Activated T-cell treated with anti-CD3 and anti-CD28 coated beads, Interleukin-2, amount 50 U/mL, for 4 hours (primary cell): ENCODE measurements around the gene SLC34A3. TPM values are rescaled to one million over a fixed set of nuclear protein-coding genes. Genes with fewer than 3 reads are reported as not detected.

Source experiments
- ATAC-seq, 2 donors: fragments of 200-7000 bp; cut with Tn5 transposase; one replicate each; pipeline ENCODE4 v1.10.0; 2021
- DNase-seq: peaks from one replicate; pipeline ENCODE4 v3.0.0-alpha.2; 2020
- H3K27me3 Mint-ChIP-seq: one replicate; pipeline ENCODE4 v1.8.0; 2021; ENCODE audit warnings: low read depth, mixed read lengths
- H3K36me3 Mint-ChIP-seq: one replicate; pipeline ENCODE4 v1.8.0; 2022; ENCODE audit warnings: mixed read lengths; ENCODE audit not compliant: insufficient read depth
- H3K4me1 Mint-ChIP-seq: one replicate; pipeline ENCODE4 v1.8.0; 2021; ENCODE audit warnings: low read depth, mixed read lengths
- H3K4me3 Mint-ChIP-seq: one replicate; pipeline ENCODE4 v1.8.0; 2021; ENCODE audit warnings: mild to moderate bottlenecking, moderate library complexity, mixed read lengths
- H3K9me3 Mint-ChIP-seq: one replicate; pipeline ENCODE4 v1.8.0; 2021; ENCODE audit warnings: mixed read lengths
- total RNA-seq, 3 donors: library from RNA; stranded (reverse); gene quantifications; one replicate each; pipeline ENCODE4 v1.2.1, GENCODE V29; 2021

The SLC34A3 gene
- total RNA-seq, 3 donors from 2014 or later, result not detected

DNA sequence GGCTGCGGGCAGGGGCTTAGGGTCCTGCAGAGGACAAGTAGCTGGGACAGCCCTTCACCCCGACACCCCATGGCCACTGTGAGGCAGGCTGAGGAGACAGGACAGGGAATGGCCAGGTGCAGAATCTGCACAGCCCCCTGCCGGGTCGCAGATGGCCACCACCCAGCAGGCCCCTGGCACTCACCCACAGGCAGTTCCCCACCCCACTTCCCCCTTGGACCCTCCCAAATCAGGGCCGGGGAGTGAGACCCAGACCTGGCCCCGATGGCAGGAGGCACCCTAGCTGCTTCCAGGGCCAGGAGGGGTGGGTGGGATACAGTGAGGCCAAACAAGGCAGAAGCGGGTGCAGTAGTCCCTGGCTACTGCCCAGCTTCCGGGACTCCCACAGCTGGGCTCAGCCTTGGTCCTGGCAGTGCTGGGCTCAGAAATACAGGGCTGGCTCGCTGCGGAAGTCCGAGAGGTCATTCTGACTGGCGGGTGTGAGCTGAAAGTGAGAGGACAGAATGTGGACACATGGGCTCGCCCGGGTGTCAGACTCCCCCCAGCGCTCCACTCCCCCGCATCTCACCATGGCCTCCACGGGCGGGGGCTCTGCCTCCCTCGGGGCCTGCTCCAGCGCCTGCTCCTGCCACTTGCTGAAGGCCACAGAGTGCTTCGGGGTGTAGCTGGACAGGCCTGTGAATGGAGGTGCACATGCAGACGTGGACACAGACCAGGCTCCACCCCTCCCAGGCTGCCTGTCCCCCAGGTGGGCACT is 38.8 kb upstream of the SLC34A3 start:
- peaks cover 4% of the 10 kb centered on the region for H3K36me3 Mint-ChIP-seq
- H3K27me3 Mint-ChIP-seq, result no peaks in the 10 kb centered on the region
- no peak for DNase-seq
- no peak overlapping the region for H3K4me3 Mint-ChIP-seq
- peaks cover 23% of the 10 kb centered on the region for H3K4me1 Mint-ChIP-seq
- H3K9me3 Mint-ChIP-seq, result no peaks in the 10 kb centered on the region
- no peak for ATAC-seq

DNA sequence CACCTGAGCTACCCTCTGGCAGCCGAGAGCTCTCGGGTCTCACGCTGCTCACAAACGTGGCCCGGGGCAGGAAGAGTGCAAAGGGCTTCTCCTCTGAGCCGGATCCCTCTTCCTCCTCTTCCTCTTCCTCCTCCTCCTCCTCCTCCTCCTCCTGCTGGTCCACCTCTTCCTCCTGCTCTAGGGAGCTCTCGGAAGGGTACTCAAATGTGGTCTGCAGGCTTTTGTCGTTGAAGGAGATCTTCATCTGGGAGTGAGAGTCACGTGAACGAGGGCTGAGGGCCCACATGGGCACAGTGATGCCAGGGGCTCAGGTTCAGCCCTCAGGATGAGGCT is 38.3 kb upstream of the SLC34A3 start:
- Mint-ChIP-seq H3K9me3 (no peaks in the 10 kb centered on the region), H3K27me3 (no peaks in the 10 kb centered on the region), H3K4me1 (peaks cover 18% of the 10 kb centered on the region), H3K36me3 (peaks cover 4% of the 10 kb centered on the region), H3K4me3 (no peak overlapping the region)
- DNase-seq, result no peak
- no peak for ATAC-seq

DNA sequence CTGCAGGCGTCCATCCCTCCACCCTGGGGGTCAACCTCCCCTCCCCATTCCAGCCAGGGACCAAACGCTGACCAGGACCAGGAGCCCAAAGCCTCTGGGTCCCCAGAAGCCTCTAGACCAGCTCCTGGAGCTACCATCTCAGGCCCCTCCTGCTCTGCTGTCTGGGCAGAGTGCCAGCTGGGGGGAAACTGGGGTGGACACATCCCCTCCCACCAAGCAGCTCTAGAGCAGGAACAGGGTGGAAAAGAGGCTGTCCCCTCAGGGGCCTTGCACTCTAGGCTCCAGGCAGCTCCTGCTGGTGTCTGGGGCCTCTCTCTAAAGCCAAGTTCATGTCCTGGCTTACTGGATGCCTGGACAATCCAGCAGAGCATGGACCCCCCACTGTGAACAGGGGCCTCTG is 37.8 kb upstream of the SLC34A3 start:
- Mint-ChIP-seq H3K27me3 (no peaks in the 10 kb centered on the region), H3K36me3 (peaks cover 4% of the 10 kb centered on the region), H3K4me3 (no peak overlapping the region), H3K4me1 (peaks cover 15% of the 10 kb centered on the region), H3K9me3 (no peaks in the 10 kb centered on the region)
- DNase-seq, result no peak
- no peak for ATAC-seq

DNA sequence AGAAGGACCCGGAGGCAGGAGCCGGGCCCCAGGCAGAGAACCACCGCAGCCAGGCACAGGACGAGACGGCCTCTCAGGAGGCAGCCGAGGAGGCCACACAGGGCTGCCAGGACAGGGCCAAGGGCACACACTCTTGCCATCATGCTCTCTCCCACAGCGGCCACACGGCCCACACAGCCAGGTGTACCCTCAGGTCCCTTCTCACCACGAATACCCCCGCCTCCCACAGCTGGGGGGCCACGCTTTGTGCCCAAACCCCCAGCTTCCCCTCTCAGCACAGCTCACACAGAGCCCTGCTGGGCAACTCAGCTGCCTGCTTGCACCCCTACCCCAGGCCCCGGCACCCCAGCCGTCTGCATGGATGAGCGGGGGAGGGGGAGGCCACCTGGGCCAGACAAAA is 36.9 kb upstream of the SLC34A3 start:
- no peaks in the 10 kb centered on the region for H3K9me3 Mint-ChIP-seq
- DNase-seq (no peak), ATAC-seq (no peak)
- no peaks in the 10 kb centered on the region for H3K27me3 Mint-ChIP-seq
- H3K4me1 Mint-ChIP-seq, result peaks cover 14% of the 10 kb centered on the region
- no peak overlapping the region for H3K4me3 Mint-ChIP-seq
- peaks cover 4% of the 10 kb centered on the region for H3K36me3 Mint-ChIP-seq

DNA sequence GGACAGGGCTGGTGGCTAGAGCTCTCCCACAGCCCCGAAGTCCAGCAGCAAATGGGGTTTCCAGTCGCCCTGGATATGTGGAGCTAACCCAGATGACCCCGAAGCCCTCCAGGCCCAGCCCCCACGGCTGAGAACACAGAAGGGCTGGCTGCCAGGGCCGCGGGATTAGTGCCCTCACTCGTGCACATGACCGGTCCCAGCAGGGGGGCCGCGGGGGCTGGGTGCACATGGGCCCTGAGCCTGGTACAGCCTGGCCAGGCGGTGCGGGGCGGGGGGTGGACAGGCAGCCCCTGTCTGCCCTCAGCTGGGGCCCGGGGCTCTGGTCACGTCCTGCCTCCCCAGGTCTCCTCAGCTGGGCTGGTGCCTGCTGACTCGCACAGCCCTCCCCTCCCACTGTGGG is 36.3 kb upstream of the SLC34A3 start:
- DNase-seq (no peak), ATAC-seq (no peak)
- no peak overlapping the region for H3K4me3 Mint-ChIP-seq
- H3K36me3 Mint-ChIP-seq, result peaks cover 2% of the 10 kb centered on the region
- no peaks in the 10 kb centered on the region for H3K27me3 Mint-ChIP-seq
- peaks cover 10% of the 10 kb centered on the region for H3K4me1 Mint-ChIP-seq
- no peaks in the 10 kb centered on the region for H3K9me3 Mint-ChIP-seq

DNA sequence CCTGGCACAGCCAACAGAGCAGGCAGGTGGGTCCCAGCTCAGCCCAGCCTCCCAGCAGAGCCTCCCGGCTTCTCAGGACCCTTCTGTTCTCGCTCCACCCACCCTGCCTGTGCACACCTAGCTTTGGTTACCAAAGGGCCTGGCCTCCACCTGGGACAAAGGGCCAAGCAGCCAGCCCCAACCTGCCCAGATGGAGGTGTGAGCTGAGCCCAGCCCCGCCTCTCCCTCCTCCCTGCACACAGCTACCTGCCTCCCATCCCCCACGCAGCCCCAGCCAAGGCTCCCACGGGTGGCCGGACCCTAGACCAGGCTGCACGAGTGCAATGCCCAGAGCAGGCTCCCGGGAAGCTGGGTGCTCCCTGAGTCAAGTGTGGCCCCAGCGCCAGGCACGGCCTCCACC is 35.8 kb upstream of the SLC34A3 start:
- H3K36me3 Mint-ChIP-seq, result peaks cover 2% of the 10 kb centered on the region
- no peak for ATAC-seq
- H3K9me3 Mint-ChIP-seq, result no peaks in the 10 kb centered on the region
- peaks cover 7% of the 10 kb centered on the region for H3K4me1 Mint-ChIP-seq
- no peak overlapping the region for H3K4me3 Mint-ChIP-seq
- H3K27me3 Mint-ChIP-seq, result no peaks in the 10 kb centered on the region
- no peak for DNase-seq

DNA sequence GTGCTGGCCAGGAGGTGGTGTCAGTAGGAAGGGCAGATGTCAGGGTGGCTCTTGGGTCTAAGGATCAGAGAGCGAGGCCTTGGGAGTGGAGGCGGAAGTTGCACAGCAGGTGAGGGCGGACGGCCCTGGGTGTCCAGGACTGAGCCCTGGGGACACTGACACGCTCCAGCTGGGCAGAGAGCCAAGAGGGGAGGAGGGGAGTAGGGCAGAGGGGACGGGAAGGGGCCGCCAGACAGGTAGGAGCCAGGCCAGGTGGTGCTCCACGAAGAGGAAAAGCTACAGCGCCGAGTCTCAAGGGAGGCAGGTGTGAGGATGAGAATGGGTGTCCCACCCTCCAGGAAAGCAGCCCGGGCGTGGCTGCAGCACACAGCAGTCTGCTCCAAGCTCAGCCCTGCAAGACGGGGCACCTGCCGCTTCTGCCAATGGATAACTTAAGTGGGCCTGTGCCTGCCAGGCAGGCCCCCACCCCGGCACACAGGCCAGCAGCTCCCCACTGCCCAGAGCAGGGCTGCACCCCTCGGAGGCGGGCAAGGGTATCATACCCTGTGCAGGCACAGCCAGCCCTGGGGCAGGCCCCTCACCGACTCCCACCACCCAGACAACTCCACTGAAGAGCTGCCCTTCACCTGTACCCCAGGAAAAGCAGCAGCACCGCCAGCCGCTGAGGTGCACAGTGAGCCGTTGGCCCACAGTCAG is 35.0 kb upstream of the SLC34A3 start:
- no peak for ATAC-seq
- no peak overlapping the region for H3K4me3 Mint-ChIP-seq
- H3K36me3 Mint-ChIP-seq, result peaks cover 2% of the 10 kb centered on the region
- H3K4me1 Mint-ChIP-seq, result peaks cover 4% of the 10 kb centered on the region
- no peaks in the 10 kb centered on the region for H3K9me3 Mint-ChIP-seq
- H3K27me3 Mint-ChIP-seq, result no peaks in the 10 kb centered on the region
- no peak for DNase-seq

DNA sequence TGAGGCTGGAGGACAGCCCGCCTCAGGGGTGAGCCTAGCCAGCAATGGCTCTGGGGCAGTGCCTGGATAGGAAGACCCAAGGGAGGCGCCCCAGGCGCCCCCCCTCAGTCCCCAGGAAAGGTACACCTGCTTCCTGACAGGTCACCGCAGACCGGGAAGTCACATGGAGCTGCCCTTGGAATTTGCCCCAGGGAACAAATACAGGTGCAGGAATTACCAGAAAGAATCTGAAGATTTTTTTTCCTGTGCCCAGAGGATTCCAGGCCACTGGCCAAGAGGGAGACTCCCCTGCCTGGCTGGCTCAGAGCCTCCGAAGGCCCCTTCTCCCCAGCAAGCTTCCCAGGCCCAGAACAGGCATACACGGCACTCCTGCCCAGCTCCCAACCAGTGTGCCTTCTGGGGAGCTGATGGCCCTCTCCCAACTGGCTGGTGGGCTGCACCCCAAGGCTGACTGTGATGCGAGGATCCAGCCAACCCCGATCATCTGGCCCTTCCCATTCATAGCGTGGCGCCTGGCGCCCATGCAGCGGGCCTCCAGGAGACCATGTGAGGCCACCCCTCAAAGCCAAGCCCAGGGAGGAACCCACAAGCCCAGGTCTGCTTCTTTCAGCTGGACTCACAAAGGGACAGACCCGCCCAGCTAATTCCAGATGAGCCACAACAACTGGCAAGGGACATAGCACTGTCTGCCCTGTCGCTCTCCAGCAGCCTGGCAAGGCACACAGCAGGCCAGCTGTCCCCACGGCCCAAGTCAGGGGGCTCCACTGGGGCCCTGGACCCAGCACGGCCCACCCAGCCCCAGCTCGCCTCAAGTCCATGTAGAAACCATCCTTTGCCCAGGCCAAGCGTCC is 32.4 kb upstream of the SLC34A3 start:
- H3K9me3 Mint-ChIP-seq, result no peaks in the 10 kb centered on the region
- no peaks in the 10 kb centered on the region for H3K36me3 Mint-ChIP-seq
- H3K4me1 Mint-ChIP-seq, result peaks cover 13% of the 10 kb centered on the region
- DNase-seq, result no peak
- H3K27me3 Mint-ChIP-seq, result no peaks in the 10 kb centered on the region
- no peak for ATAC-seq
- H3K4me3 Mint-ChIP-seq, result peak overlapping the region; percentile 52

DNA sequence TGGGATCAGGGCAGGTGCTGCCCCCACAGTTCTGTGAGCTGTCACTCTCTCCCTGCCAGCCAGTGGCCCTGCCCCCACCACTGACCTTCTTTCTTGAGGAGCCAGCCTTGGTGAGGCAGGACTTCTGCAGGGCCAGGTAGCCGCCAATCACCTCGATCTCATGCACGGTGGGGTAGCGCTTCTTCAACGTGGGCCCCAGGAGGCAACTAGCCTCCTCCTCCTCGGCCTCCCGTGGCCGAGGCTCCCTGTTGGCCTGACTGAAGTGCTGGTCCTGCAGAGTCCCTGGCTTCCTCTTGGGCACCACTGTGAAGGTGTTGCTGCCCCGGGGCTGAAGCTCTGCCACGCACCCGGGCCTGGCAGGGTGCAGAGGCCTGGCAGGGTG is 31.8 kb upstream of the SLC34A3 start:
- peak overlapping the region; percentile 83 for H3K4me3 Mint-ChIP-seq
- no peak for ATAC-seq
- no peaks in the 10 kb centered on the region for H3K36me3 Mint-ChIP-seq
- no peaks in the 10 kb centered on the region for H3K27me3 Mint-ChIP-seq
- peaks cover 13% of the 10 kb centered on the region for H3K4me1 Mint-ChIP-seq
- H3K9me3 Mint-ChIP-seq, result no peaks in the 10 kb centered on the region
- no peak for DNase-seq

DNA sequence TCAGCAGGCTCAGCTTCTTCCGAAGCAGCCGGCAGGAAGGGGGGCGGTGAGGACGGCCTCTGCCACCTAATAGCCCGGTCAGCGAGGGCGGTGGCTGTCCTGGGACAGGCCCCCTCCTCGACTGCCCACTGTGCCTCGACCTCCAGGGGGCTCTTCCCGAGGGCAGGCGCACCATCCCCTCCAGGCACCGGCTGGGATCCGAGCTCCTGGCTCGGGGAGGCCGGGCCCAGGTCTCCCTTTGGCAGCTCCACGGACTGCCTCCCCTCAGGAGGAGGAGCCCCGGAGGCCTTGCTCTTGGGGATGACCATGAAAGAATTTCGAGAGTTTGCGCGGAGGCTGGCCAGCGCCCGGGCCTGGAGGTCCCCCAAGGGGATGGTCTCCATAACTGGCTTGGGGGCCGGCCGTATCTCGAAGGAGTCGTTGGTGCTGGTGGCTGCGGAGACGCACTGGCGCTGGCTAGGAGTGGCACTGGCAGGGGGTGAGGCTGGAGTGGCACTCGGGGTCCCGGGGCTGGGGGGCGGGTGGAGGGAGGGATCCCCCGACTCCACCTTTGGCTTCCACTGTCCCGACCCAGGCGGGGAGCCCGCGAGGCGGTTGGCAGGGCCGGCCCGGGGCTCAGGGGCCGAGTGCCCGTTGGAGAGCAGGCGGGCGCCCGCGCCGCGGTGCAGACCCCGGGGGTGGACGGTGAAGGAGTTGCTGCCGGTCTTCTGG is 31.1 kb upstream of the SLC34A3 start:
- H3K36me3 Mint-ChIP-seq, result no peaks in the 10 kb centered on the region
- peak overlapping the region; percentile 83 for H3K4me3 Mint-ChIP-seq
- DNase-seq (no peak), ATAC-seq (no peak)
- no peaks in the 10 kb centered on the region for H3K9me3 Mint-ChIP-seq
- peaks cover 18% of the 10 kb centered on the region for H3K4me1 Mint-ChIP-seq
- H3K27me3 Mint-ChIP-seq, result no peaks in the 10 kb centered on the region

DNA sequence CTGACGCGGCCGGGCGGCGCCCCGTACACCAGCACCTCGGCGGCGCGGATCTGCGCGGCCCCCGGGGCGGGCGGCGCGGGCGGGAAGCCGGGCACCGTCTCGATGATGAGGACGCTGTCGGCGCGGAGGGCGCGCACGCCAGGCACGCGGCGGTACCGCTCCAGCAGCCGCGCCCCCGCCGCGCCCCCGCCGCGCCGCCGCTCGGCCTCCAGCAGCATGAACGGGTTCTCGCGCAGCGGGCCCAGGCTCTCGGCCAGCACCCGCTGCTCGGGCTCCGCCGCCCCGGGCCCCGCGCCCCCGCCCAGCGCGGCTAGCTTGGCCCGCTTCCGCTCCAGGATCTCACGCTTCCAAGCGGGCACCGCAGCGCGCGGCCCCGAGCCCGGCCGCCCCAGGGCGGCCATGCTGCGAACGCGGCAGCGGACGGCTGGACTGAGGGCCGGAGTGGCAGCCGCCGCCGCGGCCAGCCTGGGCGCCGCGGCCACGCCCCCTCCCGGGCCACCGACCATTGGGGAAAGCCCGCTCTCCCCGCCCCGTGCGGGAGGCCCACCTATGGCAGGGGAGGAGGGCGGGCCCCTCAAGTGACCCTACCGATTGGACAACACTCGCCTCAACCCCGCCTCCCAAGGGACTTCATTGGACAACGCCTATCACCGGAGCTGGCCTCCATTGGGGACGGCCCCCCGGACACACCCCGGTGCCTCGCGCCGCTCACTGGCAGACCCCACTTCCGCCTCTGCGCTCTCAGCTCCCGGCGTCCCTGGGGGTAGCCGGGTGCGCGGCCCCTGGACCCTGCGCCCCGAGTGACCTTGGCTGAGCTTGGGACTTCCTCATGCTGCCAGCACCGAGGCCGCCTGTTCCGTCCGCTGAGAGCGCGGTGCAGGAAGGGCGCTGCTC is 30.1 kb upstream of the SLC34A3 start, which contains the start of gene TPRN:
Gene TPRN, minus strand, starts transcription at position 431 of the 894 bp plus-strand sequence. Its CDS starts 30 bp downstream, at position 401.
- Mint-ChIP-seq H3K36me3 (no peaks in the 10 kb centered on the region), H3K9me3 (no peaks in the 10 kb centered on the region), H3K27me3 (no peaks in the 10 kb centered on the region), H3K4me3 (peak within 1 kb of the TSS; percentile 84), H3K4me1 (peaks cover 22% of the 10 kb centered on the region)
- peak; percentile 93 to 96 for ATAC-seq
- peak; percentile 97 for DNase-seq

DNA sequence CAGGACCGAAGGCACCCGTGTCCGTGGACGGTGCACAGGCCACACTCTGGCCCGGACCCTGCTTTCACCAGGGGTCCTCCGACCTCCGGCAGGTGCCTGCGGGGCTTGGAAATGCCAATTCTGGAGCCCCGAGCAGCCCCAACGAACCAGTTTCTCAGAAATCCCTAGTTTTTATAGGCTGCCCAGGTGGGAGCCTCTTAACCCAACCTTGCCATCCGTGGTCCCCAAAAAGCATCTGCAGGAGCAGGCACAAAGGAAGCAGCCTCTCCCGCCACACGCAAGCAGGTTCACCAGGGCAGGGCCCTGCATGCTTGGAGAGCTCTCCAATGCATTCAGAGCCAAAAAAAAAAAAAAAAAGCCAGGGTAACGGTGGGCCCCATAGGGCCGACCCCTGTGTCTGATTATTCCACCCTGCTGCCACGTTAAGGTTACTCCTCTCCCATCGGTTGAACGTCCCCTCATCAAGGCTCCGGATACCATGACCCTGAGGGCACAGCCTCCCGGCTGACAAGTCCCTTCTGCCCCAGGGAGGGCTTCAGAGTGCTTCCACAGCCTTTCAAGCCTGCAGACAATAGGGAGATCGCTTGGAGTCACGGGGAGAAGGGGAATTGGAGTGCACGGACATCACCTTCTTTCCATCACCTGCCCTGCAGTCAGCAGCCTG is 29.4 kb upstream of the SLC34A3 start:
- peaks cover 26% of the 10 kb centered on the region for H3K4me1 Mint-ChIP-seq
- H3K36me3 Mint-ChIP-seq, result no peaks in the 10 kb centered on the region
- H3K9me3 Mint-ChIP-seq, result no peaks in the 10 kb centered on the region
- H3K4me3 Mint-ChIP-seq, result peak overlapping the region; percentile 84
- no peaks in the 10 kb centered on the region for H3K27me3 Mint-ChIP-seq
- ATAC-seq (no peak), DNase-seq (no peak)

DNA sequence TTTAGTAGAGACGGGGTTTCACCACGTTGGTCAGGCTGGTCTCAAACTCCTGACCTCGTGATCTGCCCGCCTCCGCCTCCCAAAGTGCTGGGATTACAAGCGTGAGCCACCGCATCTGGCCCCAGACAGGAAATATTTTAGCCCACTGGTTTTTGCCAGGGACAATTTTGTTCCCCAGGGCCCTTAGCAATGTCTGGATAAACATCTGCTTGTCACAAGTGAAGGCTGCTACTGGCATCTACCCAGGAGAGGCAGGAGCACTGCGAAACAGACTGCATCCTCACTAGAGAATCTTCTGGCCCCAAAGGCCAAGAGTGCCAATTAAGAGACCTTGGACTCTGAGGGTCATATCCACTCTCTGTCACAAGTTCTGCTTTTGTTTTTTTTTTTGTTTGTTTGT is 27.7 kb upstream of the SLC34A3 start:
- Mint-ChIP-seq H3K36me3 (peaks cover 7% of the 10 kb centered on the region), H3K9me3 (no peaks in the 10 kb centered on the region), H3K4me3 (no peak overlapping the region), H3K4me1 (peaks cover 39% of the 10 kb centered on the region), H3K27me3 (no peaks in the 10 kb centered on the region)
- no peak for ATAC-seq
- no peak for DNase-seq
